ENCODE measurements around the gene CUX1. TPM values are rescaled to one million over a fixed set of nuclear protein-coding genes. Genes with fewer than 3 reads are reported as not detected.
A peak's percentile ranks its signal among the peaks of the same experiment; 100 is the strongest.

The CUX1 gene
- total and polyA plus RNA-seq, 10 of the 15 experiments (the other 5 are each of a cell fraction or from before 2014, with no cell fraction given): 6.1 to 48.6 (median 25.9) TPM

DNA sequence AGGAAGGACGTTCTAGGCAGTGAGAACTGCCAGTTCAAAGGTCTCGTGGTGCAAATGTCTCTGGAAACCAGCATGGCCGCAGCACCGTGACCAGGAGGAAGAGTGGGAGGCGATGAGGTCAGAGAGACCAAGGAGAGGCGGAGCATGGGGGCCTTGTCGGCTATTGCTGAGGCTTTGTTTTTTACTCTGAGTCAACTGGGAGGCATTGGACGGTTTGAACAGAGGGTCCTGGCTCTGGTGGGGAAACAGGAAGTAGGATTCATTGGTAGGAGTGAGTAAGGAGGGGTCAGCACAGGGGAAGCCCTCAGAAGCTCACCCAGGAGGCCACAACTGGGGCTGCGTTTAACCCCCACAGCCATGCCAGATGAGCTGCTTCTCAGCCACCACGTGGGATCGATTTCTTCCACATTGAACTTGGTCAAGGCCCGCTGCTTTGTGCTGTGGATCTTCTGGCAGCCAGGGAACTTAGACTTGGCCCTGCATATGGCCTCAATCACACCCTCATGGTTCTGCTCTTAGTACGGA is 447.0 kb downstream of the CUX1 start:
- Histone ChIP-seq H3K4me3 (no peak overlapping the region), H3K79me2 (ENCODE audit: control insufficient read depth, insufficient read depth, low read length) (no peaks in the 10 kb centered on the region), H3K4me2 (ENCODE audit: control insufficient read depth, insufficient read depth) (no peak overlapping the region), H3K9me3 (replicated peaks; ENCODE audit: control insufficient read depth, insufficient read depth, low read length) (no peaks in the 10 kb centered on the region), H4K20me1 (ENCODE audit: control insufficient read depth, insufficient read depth) (no peaks in the 10 kb centered on the region), H3K27ac (ENCODE audit: control insufficient read depth, insufficient read depth) (no peak overlapping the region), H3K9ac (ENCODE audit: control insufficient read depth, insufficient read depth, low read length) (no peak overlapping the region), H3K27me3 (replicated peaks in 1 of 2; ENCODE audit: control insufficient read depth in 2 of 2, insufficient read depth in 2 of 2, low read length in 1 of 2) (no peaks in the 10 kb centered on the region; a peak in 1 of 4 replicates), H2AFZ (ENCODE audit: control insufficient read depth, low read depth, low read length) (no peak overlapping the region), H3K4me1 (ENCODE audit: control insufficient read depth, insufficient read depth, low read length) (no peaks in the 10 kb centered on the region), H3K36me3 (ENCODE audit: control insufficient read depth in 2 of 2, insufficient read depth in 2 of 2, low read length in 1 of 2) (no peaks in the 10 kb centered on the region)
- RAD21 ChIA-PET (ENCODE audit: unreplicated experiment): no interaction called here
- CTCF ChIA-PET: no interaction called here
- WGBS (ENCODE audit: insufficient coverage, insufficient replicate concordance, low lambda C conversion rate, missing lambda C conversion rate): 36% methylated on average over 13 of the region's 13 CpGs
- TF ChIP-seq YY1 (IDR thresholded peaks at IDR 0.05; ENCODE audit: low read depth, low read length): peak; percentile 76
- no peak for TF ChIP-seq ELK1 (IDR thresholded peaks at IDR 0.05; ENCODE audit: low read depth, low read length)
- no peak for TF ChIP-seq POLR2AphosphoS5 (IDR thresholded peaks at IDR 0.05; ENCODE audit: low read length)
- 0 out of 2 replicates have a peak, but pooled peaks have one; percentile 6 for TF ChIP-seq SPI1 (IDR thresholded peaks at IDR 0.05; ENCODE audit: borderline replicate concordance, insufficient read depth, low read depth, low read length)
- peak; percentile 4; the same call in 1 of the 2 replicates for TF ChIP-seq RUNX3 (IDR thresholded peaks at IDR 0.05; ENCODE audit: low read length)
- no peak for TF ChIP-seq CHD2 (IDR thresholded peaks at IDR 0.05; ENCODE audit: borderline replicate concordance, low read depth, low read length)
- TF ChIP-seq ZBTB4 (CRISPR knock-in tag; IDR thresholded peaks at IDR 0.05): no peak
- no peak for TF ChIP-seq NR2C1 (IDR thresholded peaks at IDR 0.05)
- TF ChIP-seq PML (IDR thresholded peaks at IDR 0.05; ENCODE audit: low read length): no peak
- no peak for TF ChIP-seq STAT3 (IDR thresholded peaks at IDR 0.05; ENCODE audit: low read depth, low read length)
- no peak for TF ChIP-seq FOS (IDR thresholded peaks at IDR 0.05; ENCODE audit: borderline replicate concordance, extremely low read depth, insufficient read length)
- TF ChIP-seq MXI1 (IDR thresholded peaks at IDR 0.05; ENCODE audit: low read depth, low read length): no peak
- TF ChIP-seq KDM1A (IDR thresholded peaks at IDR 0.05; ENCODE audit: borderline replicate concordance): no peak
- TF ChIP-seq EED (IDR thresholded peaks at IDR 0.05; ENCODE audit: low read depth): no peak
- DNase-seq (ENCODE audit: low read depth, low spot score) (no peak), FAIRE-seq (no peak), ATAC-seq (peak; percentile 44)
- intact Hi-C loops (cut with micrococcal nuclease; ENCODE audit: unreplicated experiment) (no loop called here), in situ Hi-C loops (cut with MboI) (loop anchor here (25.0 kb wide), 1 partner anchor 902 kb away; the partner anchor contains the start of gene COL26A1)
- SMC1A ChIA-PET (ENCODE audit: uncharacterized antibody, unreplicated experiment): no interaction called here
- POLR2A ChIA-PET: no interaction called here
- no TSS peak for BruUV-seq (replicated peaks)
